GM19238 (cell line): ENCODE results near the gene RCSD1.
"Not testable (repeated sequence)": the region's sequence is repeated elsewhere in the genome, so short reads cannot be mapped to it uniquely, and the experiment has no call there.

Experiments used
- DNase-seq: peaks from one replicate; pipeline ENCODE4 v3.0.0; 2011; ENCODE audit warnings: low spot score; ENCODE audit not compliant: insufficient read length

The RCSD1 gene

GRCh38 chr1:167629681-167630567 is at the start of gene RCSD1:
Gene RCSD1 (plus strand): TSS chr1:167630232. CDS start chr1:167630424, 192 bp downstream.
- no peak for DNase-seq

- no peak for DNase-seq
Observed at GRCh38 chr1:167582064-167582463, 48.0 kb upstream of the RCSD1 start.

GRCh38 chr1:167582722-167583121 is 47.3 kb upstream of the RCSD1 start:
- DNase-seq, result no peak

- no peak for DNase-seq
Observed at GRCh38 chr1:167584581-167584980, 45.5 kb upstream of the RCSD1 start.

- no peak for DNase-seq
Observed at GRCh38 chr1:167587342-167587741, 42.7 kb upstream of the RCSD1 start.

GRCh38 chr1:167587872-167588271 is 42.2 kb upstream of the RCSD1 start:
- no peak for DNase-seq

GRCh38 chr1:167588361-167588760 is 41.7 kb upstream of the RCSD1 start:
- DNase-seq, result no peak

- DNase-seq, result no peak
Observed at GRCh38 chr1:167592475-167592874, 37.6 kb upstream of the RCSD1 start.

- DNase-seq, result no peak
Observed at GRCh38 chr1:167593860-167594259, 36.2 kb upstream of the RCSD1 start.

GRCh38 chr1:167594822-167595221 is 35.2 kb upstream of the RCSD1 start:
- no peak for DNase-seq

- no peak for DNase-seq
Observed at GRCh38 chr1:167599957-167600581, 30.0 kb upstream of the RCSD1 start.

- DNase-seq, result no peak
Observed at GRCh38 chr1:167601442-167602383, 28.3 kb upstream of the RCSD1 start.

- no peak for DNase-seq
Observed at GRCh38 chr1:167602840-167603239, 27.2 kb upstream of the RCSD1 start.

GRCh38 chr1:167605576-167605975 is 24.5 kb upstream of the RCSD1 start:
- no peak for DNase-seq

GRCh38 chr1:167611983-167612382 is 18.0 kb upstream of the RCSD1 start:
- DNase-seq, result no peak

- no peak for DNase-seq
Observed at GRCh38 chr1:167612587-167613385, 17.2 kb upstream of the RCSD1 start.

GRCh38 chr1:167613984-167614383 is 16.0 kb upstream of the RCSD1 start:
- not testable (repeated sequence) for DNase-seq

- no peak for DNase-seq
Observed at GRCh38 chr1:167614851-167615250, 15.2 kb upstream of the RCSD1 start.

- DNase-seq, result no peak
Observed at GRCh38 chr1:167616521-167616920, 13.5 kb upstream of the RCSD1 start.
